NCI-H146 (cell line): ENCODE data around the gene USP3.
"Not testable (repeated sequence)": the region's sequence is repeated elsewhere in the genome, so short reads cannot be mapped to it uniquely, and the experiment has no call there.

ENCODE experiments used
- DNase-seq: peaks from one replicate; lab custom pipeline; 2025; lab: John Stamatoyannopoulos, UW

USP3 gene

DNA sequence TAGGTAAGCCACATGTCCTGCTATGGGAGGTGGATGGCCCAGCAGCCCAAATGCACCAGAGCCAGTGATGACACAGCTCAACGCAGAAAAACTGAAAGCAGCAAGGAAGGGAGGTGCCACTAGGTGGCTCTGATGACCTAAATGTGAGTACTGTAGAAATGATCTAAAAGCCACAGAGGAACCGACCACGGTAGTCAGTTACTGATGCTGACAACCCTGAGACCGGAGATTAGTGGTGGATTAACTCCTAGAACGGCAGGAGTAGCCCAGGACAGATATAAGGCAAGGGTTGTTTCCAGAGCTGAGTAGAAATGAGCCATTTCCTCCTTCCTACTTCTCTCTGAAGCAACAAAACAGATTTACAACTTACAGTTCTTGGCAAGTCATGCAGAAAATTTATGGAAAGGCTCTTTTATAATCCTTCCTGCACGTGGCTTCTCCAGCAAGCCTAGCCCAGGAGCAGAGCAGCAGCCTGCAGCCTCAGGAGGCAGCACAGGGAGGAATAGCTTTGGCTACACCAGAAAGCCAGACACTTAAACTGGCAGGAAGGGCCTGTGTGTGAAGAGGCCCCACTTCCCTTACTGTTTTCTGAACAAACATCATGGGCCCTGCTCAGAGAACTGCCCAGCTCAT lies 105.9 kb downstream of the USP3 start:
- DNase-seq, result peak; percentile 61

DNA sequence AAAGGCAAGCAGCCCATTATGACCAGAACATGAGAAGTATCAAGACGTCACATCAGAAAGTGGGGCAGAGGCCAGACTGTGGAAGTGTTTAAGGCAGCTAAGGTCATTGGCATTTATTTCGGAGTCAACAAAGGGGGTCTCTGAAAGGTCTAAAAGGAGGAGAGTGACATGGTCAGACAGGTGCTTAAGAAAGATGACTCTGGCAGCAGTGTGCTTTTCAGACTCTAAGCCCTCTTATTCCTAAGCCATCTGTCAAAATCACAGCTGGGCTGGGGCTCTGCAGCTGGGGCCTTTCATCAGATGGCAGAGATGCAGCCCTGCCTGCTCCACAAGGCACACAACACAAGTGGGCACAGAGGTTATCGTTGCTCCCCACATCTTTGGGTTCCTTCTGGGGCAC lies 106.8 kb downstream of the USP3 start:
- no peak for DNase-seq

DNA sequence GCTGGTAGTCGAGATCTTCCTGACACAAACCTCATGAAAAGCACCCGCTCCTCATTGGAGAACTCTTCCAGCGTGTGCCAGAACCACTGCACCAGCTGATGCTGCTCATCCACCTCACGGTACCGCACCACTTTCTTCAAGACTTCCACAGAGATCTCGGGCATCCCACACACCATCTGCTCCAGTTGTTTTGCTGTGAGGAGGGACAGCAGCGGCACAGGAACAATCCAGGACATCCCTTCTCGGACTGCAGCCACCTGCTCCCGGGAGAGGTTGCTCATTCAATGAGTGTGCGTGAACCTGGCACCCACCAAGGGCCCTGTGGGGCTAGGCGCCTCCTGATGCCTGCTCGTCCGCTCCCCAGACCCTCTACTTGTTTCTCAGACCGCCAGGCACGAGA lies 107.9 kb downstream of the USP3 start:
- no peak for DNase-seq

- no peak for DNase-seq
These were observed 111.5 kb downstream of the USP3 start for GRCh38 chr15:63615935-63616334.

GRCh38 chr15:63617147-63617546 lies 112.8 kb downstream of the USP3 start:
- not testable (repeated sequence) for DNase-seq

DNA sequence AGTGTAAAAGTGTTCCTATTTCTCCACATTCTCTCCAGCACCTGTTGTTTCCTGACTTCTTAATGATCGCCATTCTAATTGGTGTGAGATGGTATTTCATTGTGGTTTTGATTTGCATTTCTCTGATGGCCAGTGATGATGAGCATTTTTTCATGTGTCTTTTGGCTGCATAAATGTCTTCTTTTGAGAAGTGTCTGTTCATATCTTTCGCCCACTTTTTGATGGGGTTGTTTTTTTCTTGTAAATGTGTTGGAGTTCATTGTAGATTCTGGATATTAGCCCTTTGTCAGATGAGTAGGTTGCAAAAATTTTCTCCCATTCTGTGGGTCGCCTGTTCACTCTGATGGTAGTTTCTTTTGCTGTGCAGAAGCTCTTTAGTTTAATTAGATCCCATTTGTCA lies 113.2 kb downstream of the USP3 start:
- not testable (repeated sequence) for DNase-seq

DNA sequence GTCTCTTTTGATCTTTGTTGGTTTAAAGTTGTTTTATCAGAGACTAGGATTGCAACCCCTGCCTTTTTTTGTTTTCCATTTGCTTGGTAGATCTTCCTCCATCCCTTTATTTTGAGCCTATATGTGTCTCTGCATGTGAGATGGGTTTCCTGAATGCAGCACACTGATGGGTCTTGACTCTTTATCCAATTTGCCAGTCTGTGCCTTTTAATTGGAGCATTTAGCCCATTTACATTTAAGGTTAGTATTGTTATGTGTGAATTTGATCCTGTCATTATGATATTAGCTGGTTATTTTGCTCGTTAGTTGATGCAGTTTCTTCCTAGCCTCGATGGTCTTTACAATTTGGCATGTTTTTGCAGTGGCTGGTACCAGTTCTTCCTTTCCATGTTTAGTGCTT lies 116.4 kb downstream of the USP3 start:
- not testable (repeated sequence) for DNase-seq

GRCh38 chr15:63623232-63623969 lies 119.0 kb downstream of the USP3 start:
- DNase-seq, result no peak

GRCh38 chr15:63626955-63627354 lies 122.6 kb downstream of the USP3 start:
- DNase-seq, result no peak

GRCh38 chr15:63628123-63628822 lies 123.9 kb downstream of the USP3 start:
- no peak for DNase-seq

- DNase-seq, result no peak
These were observed 125.8 kb downstream of the USP3 start for GRCh38 chr15:63630036-63630751.

- no peak for DNase-seq
These were observed 128.9 kb downstream of the USP3 start for GRCh38 chr15:63633312-63633711.

DNA sequence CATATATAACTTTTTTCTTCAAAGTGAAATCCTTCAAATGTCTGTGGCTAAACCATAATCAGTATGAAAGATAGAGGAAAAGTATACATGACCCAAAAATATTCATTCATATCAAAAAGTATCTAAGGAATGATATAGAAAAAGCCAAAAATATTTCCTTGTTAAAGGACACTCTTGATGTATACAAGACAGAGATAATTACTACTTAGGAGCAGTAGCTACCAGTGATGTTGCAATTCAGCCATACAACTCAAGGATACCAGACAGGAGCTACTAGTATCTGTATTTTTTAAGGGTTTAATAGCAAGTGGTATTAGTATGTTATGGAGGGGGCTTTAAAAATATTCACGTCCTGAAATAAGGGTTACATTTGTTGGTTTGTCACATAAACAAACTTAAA lies 129.8 kb downstream of the USP3 start:
- no peak for DNase-seq

GRCh38 chr15:63636518-63637061 lies 132.2 kb downstream of the USP3 start:
- DNase-seq, result no peak

DNA sequence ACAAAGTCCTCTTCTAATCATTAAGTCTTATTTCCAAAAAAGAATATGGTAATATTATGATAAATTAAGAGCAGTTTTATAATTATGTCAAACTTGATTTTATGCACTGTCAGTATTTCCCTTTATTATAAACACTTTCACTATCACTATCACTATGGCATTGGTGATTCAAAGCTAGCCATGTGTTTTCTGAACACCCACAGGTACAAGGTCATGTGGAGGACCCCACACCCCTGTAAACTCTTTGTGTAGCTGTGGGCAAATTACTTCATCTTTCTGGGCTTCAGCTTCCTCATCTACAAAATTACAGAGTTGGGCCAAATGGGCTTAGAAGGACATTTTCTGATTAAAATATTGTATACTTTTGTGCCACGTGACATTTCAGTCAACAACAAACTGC lies 134.4 kb downstream of the USP3 start:
- DNase-seq, result no peak

GRCh38 chr15:63640146-63640545 lies 135.8 kb downstream of the USP3 start:
- no peak for DNase-seq
